Heart left ventricle (tissue), 13 donors: Measurements from ENCODE around the gene ANKRD34B.

Experiments
- CTCF ChIP-seq, 12 donors: fragments of 200-600 bp; sonication (generic) in 4 of 12; IDR thresholded peaks; one replicate each; pipeline versions ENCODE4 v1.5.0 to v1.8.0; 2018 to 2022; ENCODE audit warnings: antibody characterized with exemption in 12 of 12, mild to moderate bottlenecking in 5 of 12
- POLR2A ChIP-seq, 2 donors: fragments of 450-650 bp; IDR thresholded peaks; one replicate each; pipeline ENCODE4 v1.6.1; 2017; ENCODE audit warnings: antibody characterized with exemption in 2 of 2, mild to moderate bottlenecking in 2 of 2, moderate library complexity in 2 of 2
- donor health status: ischemic (EF 13 %, LVEDD 7.1; RV severe dilation, severe dysfunction).
- donor health status: DM: no; HTN: yes; CAD: no.
- donor health status: DM: no; HTN: no; CAD: no.
- donor health status: ischemic (EF 25% LVEDD 6.9; RV normal size, moderate dysfunction).
- donor health status: ischemic (EF 25% LVEDD 5.7; RV mildly dilated, moderate dysfunction).
- donor health status: ischemic (EF 35%, LVEDD 5.7; RV mildly dilated, moderate dysfunction).
- donor health status: nonischemic (EF 11% LVEDD 7.7; RV severe dilation, severe dysfunction).
- donor health status: DM: yes; HTN: yes; CAD: no.
- donor health status: PGD.
- donor health status: ischemic (EF 29% LVEDD 5.4; RV normal size, mild dysfunction).
- donor health status: nonischemic (EF 23%, LVEDD 6.1; RV moderate dilation, normal function).

GRCh38 chr5:80592105-80592504 lies 22.0 kb upstream of the ANKRD34B start:
- TF ChIP-seq POLR2A (IDR thresholded peaks at IDR 0.05) = no peak
- no peak for TF ChIP-seq CTCF (IDR thresholded peaks at IDR 0.05)
